H1 (cell line): Measurements from ENCODE around the gene GPR61. TPM values are rescaled to one million over a fixed set of nuclear protein-coding genes. Genes with fewer than 3 reads are reported as not detected.

Experiments
- CTCF ChIA-PET: fragments of 300-600 bp; sonication (Branson Sonifier 250); formaldehyde crosslinking; loops from one replicate; lab custom pipeline; 2021; ENCODE audit not compliant: partially characterized antibody; lab: Charles Lee
- POLR2A ChIA-PET: fragments of 300-600 bp; sonication (Branson Sonifier 250); formaldehyde crosslinking; loops from one replicate; lab custom pipeline; 2021; ENCODE audit warnings: inconsistent platforms; ENCODE audit not compliant: partially characterized antibody; lab: Charles Lee
- DNase-seq, 2 experiments: peaks; one replicate each; pipeline versions ENCODE4 v3.0.0 to v3.0.0-alpha.2; 2010 to 2022; ENCODE audit warnings: low spot score in 2 of 2, low read depth in 1 of 2, mixed read lengths in 1 of 2
- FAIRE-seq: peaks from 2 replicates; lab custom pipeline; 2011; peaks lifted over from hg19 to GRCh38; lab: Jason Lieb, UNC
- H2AFZ ChIP-seq: 2 replicates; pipeline ENCODE4 v1.8.1; 2012; ENCODE audit warnings: low read length, inconsistent platforms
- H2AK5ac ChIP-seq: 2 replicates; pipeline ENCODE4 v1.6.1; 2013; ENCODE audit warnings: low read depth, low read length
- H2BK120ac ChIP-seq: replicated peaks from 2 replicates; pipeline ENCODE3; 2013; ENCODE audit warnings: low read depth, low read length, inconsistent platforms
- H2BK12ac ChIP-seq: 2 replicates; pipeline ENCODE4 v1.6.1; 2013; ENCODE audit warnings: low read depth, low read length
- H2BK15ac ChIP-seq: 2 replicates; pipeline ENCODE4 v1.6.1; 2013; ENCODE audit warnings: low read length
- H2BK20ac ChIP-seq: 2 replicates; pipeline ENCODE4 v1.6.1; 2013; ENCODE audit warnings: low read length
- H2BK5ac ChIP-seq: 2 replicates; pipeline ENCODE4 v1.6.1; 2013; ENCODE audit warnings: low read depth, low read length
- H3K14ac ChIP-seq: 2 replicates; pipeline ENCODE4 v1.6.1; 2013; ENCODE audit warnings: inconsistent platforms; ENCODE audit not compliant: insufficient read length
- H3K18ac ChIP-seq: 2 replicates; pipeline ENCODE4 v1.6.1; 2013; ENCODE audit warnings: low read length; ENCODE audit errors: extremely low read depth
- H3K23ac ChIP-seq: 2 replicates; pipeline ENCODE4 v1.6.1; 2013; ENCODE audit warnings: inconsistent platforms; ENCODE audit not compliant: insufficient read length
- H3K23me2 ChIP-seq: 2 replicates; pipeline ENCODE4 v1.6.1; 2013; ENCODE audit warnings: low read depth, low read length
- H3K27ac ChIP-seq: 2 replicates; pipeline ENCODE4 v1.6.1; 2011; ENCODE audit warnings: low read depth, low read length, inconsistent platforms
- H3K27me3 ChIP-seq, 4 experiments: replicated peaks in 1 of 4; 1 replicate in 1 of 4; 2 replicates in 3 of 4; pipeline versions ENCODE4 v1.6.1 to v1.8.1; 2011 to 2013; ENCODE audit warnings: low read length in 3 of 4, mild to moderate bottlenecking in 3 of 4, inconsistent platforms in 2 of 4, mixed read lengths in 2 of 4, moderate library complexity in 1 of 4; ENCODE audit not compliant: control insufficient read depth in 3 of 4, insufficient read depth in 3 of 4; ENCODE audit errors: extremely low read depth in 1 of 4
- H3K36me3 ChIP-seq, 4 experiments: 2 replicates each; pipeline versions ENCODE4 v1.6.1 to v1.8.1; 2011 to 2013; ENCODE audit warnings: mild to moderate bottlenecking in 4 of 4, low read length in 3 of 4, moderate library complexity in 2 of 4, control low read depth in 1 of 4, inconsistent platforms in 1 of 4; ENCODE audit not compliant: insufficient read depth in 4 of 4, control insufficient read depth in 2 of 4
- H3K4ac ChIP-seq: replicated peaks from 2 replicates; pipeline ENCODE3; 2013; ENCODE audit warnings: low read length, low read depth, mixed read lengths, inconsistent platforms; ENCODE audit not compliant: insufficient read length
- H3K4me1 ChIP-seq, 4 experiments: replicated peaks in 1 of 4; 1 replicate in 1 of 4; 2 replicates in 3 of 4; pipeline versions ENCODE4 v1.6.1 to v1.8.1; 2011 to 2013; ENCODE audit warnings: low read length in 3 of 4, inconsistent platforms in 2 of 4, mixed read lengths in 1 of 4; ENCODE audit not compliant: insufficient read depth in 4 of 4, control insufficient read depth in 3 of 4
- H3K4me2 ChIP-seq, 2 experiments: 2 replicates each; pipeline versions ENCODE4 v1.6.1 to v1.8.1; 2011 to 2013; ENCODE audit warnings: low read depth in 2 of 2, low read length in 2 of 2, control low read depth in 1 of 2, inconsistent platforms in 1 of 2, mild to moderate bottlenecking in 1 of 2; ENCODE audit not compliant: insufficient read depth in 1 of 2
- H3K4me3 ChIP-seq, 4 experiments: fragments of 200-600, 300-600 bp in 1 of 4; sonication (generic), shearing (Covaris generic), sonication (Bioruptor Twin) in 1 of 4; 2 replicates each; pipeline versions ENCODE4 v1.5.1 to v1.8.1; 2011 to 2016; ENCODE audit warnings: low read length in 4 of 4, low read depth in 3 of 4, control low read depth in 2 of 4, inconsistent platforms in 2 of 4, mild to moderate bottlenecking in 2 of 4, mixed read lengths in 1 of 4, moderate library complexity in 1 of 4; ENCODE audit not compliant: insufficient read depth in 2 of 4; ENCODE audit errors: extremely low read depth in 1 of 4
- H3K56ac ChIP-seq: replicated peaks from 2 replicates; pipeline ENCODE3; 2013; ENCODE audit warnings: low read depth, mild to moderate bottlenecking, mixed read lengths, low read length, inconsistent platforms; ENCODE audit not compliant: insufficient read length
- H3K79me1 ChIP-seq: 2 replicates; pipeline ENCODE4 v1.6.1; 2013; ENCODE audit warnings: low read depth, low read length, control low read depth
- H3K79me2 ChIP-seq, 2 experiments: 2 replicates each; pipeline versions ENCODE4 v1.6.1 to v1.8.1; 2012 to 2013; ENCODE audit warnings: low read length in 2 of 2, mild to moderate bottlenecking in 2 of 2, inconsistent platforms in 1 of 2; ENCODE audit not compliant: insufficient read depth in 2 of 2, control insufficient read depth in 1 of 2
- H3K9ac ChIP-seq, 4 experiments: replicated peaks in 1 of 4; 1 replicate in 1 of 4; 2 replicates in 3 of 4; pipeline versions ENCODE4 v1.6.1 to v1.8.1; 2011 to 2013; ENCODE audit warnings: low read depth in 3 of 4, low read length in 3 of 4, control low read depth in 2 of 4, mild to moderate bottlenecking in 2 of 4, moderate library complexity in 2 of 4, inconsistent platforms in 1 of 4; ENCODE audit errors: extremely low read depth in 1 of 4
- H3K9me3 ChIP-seq, 2 experiments: 2 replicates each; pipeline versions ENCODE4 v1.6.1 to v1.8.1; 2012 to 2013; ENCODE audit warnings: mild to moderate bottlenecking in 2 of 2, moderate library complexity in 2 of 2, control low read depth in 1 of 2, inconsistent platforms in 1 of 2, low read depth in 1 of 2, low read length in 1 of 2, mixed read lengths in 1 of 2; ENCODE audit not compliant: insufficient read depth in 2 of 2
- H4K20me1 ChIP-seq, 2 experiments: replicated peaks in 1 of 2; 2 replicates each; pipeline versions ENCODE3 to v1.8.1; 2011 to 2013; ENCODE audit warnings: inconsistent platforms in 2 of 2, low read length in 2 of 2, mild to moderate bottlenecking in 1 of 2; ENCODE audit not compliant: insufficient read depth in 2 of 2, control insufficient read depth in 1 of 2
- H4K5ac ChIP-seq: 2 replicates; pipeline ENCODE4 v1.6.1; 2013; ENCODE audit warnings: low read length, low read depth, mixed read lengths, inconsistent platforms; ENCODE audit not compliant: insufficient read length
- H4K8ac ChIP-seq: 2 replicates; pipeline ENCODE4 v1.8.0; 2013; ENCODE audit warnings: mild to moderate bottlenecking, moderate library complexity, low read length, inconsistent platforms; ENCODE audit not compliant: insufficient read depth; ENCODE audit errors: extremely low read depth
- H4K91ac ChIP-seq: replicated peaks from 2 replicates; pipeline ENCODE3; 2013; ENCODE audit warnings: low read length, mixed read lengths, inconsistent platforms; ENCODE audit not compliant: insufficient read length
- CBX8 ChIP-seq: fragments of 300-800, 300-1000 bp; sonication (generic); IDR thresholded peaks from 2 replicates; pipeline ENCODE4 v1.7.1; 2016; ENCODE audit warnings: low read depth, low read length, borderline replicate concordance
- CEBPB ChIP-seq: IDR thresholded peaks from 2 replicates; pipeline ENCODE4 v1.6.1; 2012; ENCODE audit warnings: low read depth, low read length
- E2F6 ChIP-seq: IDR thresholded peaks from 2 replicates; pipeline ENCODE4 v1.6.1; 2012; ENCODE audit warnings: inconsistent platforms
- KDM1A ChIP-seq: fragments of 200-600, 300-600 bp; sonication (generic); IDR thresholded peaks from 2 replicates; pipeline ENCODE4 v1.7.1; 2016; ENCODE audit warnings: mild to moderate bottlenecking, low read length, borderline replicate concordance
- NRF1 ChIP-seq: IDR thresholded peaks from 2 replicates; pipeline ENCODE4 v1.6.1; 2011; ENCODE audit warnings: mild to moderate bottlenecking, low read depth, low read length, improper control_type of control experiment
- RXRA ChIP-seq: IDR thresholded peaks from 2 replicates; pipeline ENCODE4 v1.6.1; 2011; ENCODE audit warnings: low read depth, mild to moderate bottlenecking, low read length, moderate library complexity; ENCODE audit not compliant: insufficient read depth
- WGBS, 2 experiments: shearing (Covaris generic) in 1 of 2; methylation state at CpG; one replicate each; pipeline versions ENCODE4 v1.1.6 to v1.1.7; 2013 to 2015; ENCODE audit warnings: low lambda C conversion rate in 2 of 2, mixed read lengths in 2 of 2, inconsistent platforms in 1 of 2, low coverage in 1 of 2, missing lambda C conversion rate in 1 of 2; ENCODE audit not compliant: insufficient replicate concordance in 2 of 2, insufficient coverage in 1 of 2, insufficient read length in 1 of 2; ENCODE audit errors: extremely low coverage in 1 of 2, missing lambda C conversion rate in 1 of 2; 5-methylcytosine and 5-hydroxymethylcytosine counted together
- polyA plus RNA-seq, 7 experiments: library from polyadenylated mRNA; depleted of rRNA in 3 of 7; stranded (reverse) in 5 of 7; unstranded in 2 of 7; fragments of >200 nt in 5 of 7; fragments of 200-250 nt in 2 of 7; gene quantifications; 1 replicate in 5 of 7; 2 replicates in 1 of 7; 4 replicates in 1 of 7; pipeline versions ENCODE4 v1.2.1 to v1.2.3, GENCODE V29; 2011 to 2013; ENCODE audit warnings: missing spikeins in 2 of 7, mixed read lengths in 2 of 7
- total RNA-seq: library from RNA; stranded (reverse); fragmentation: NEBNext Ultra II Directional; extraction: Animal tissue kit (Norgen Biotek cat#: 25700); gene quantifications from 2 replicates; pipeline ENCODE4 v1.2.1, GENCODE V29; 2021

The GPR61 gene
- total and polyA plus RNA-seq, 2 of the 8 experiments (the other 6 are each of a cell fraction or from before 2014, with no cell fraction given) = 0.41 to 0.53 TPM

GRCh38 chr1:109570414-109570813, 30.7 kb downstream of the GPR61 start:
- Histone ChIP-seq H4K20me1 (peaks cover 2 to 4% of the 10 kb centered on the region in 2 experiments), H2AFZ (no peak overlapping the region), H3K4me3 (no peak overlapping the region), H3K27me3 (no peaks in the 10 kb centered on the region), H3K23me2 (no peaks in the 10 kb centered on the region; the same call in 1 of the 2 replicates), H3K14ac (no peak overlapping the region), H4K91ac (no peak overlapping the region), H3K18ac (no peak overlapping the region), H3K23ac (no peak overlapping the region), H2BK20ac (no peak overlapping the region), H3K4me1 (peaks cover 2 to 14% (median 6%) of the 10 kb centered on the region in 4 experiments; a peak in 5 of 7 replicates), H4K8ac (no peak overlapping the region), H3K27ac (no peak overlapping the region), H2AK5ac (no peak overlapping the region), H3K36me3 (peaks cover 0 to 7% (median 0%) of the 10 kb centered on the region in 4 experiments; a peak in 1 of 8 replicates), H4K5ac (no peak overlapping the region), H3K56ac (no peak overlapping the region), H2BK120ac (no peak overlapping the region), H2BK5ac (no peak overlapping the region), H2BK12ac (no peak overlapping the region), H3K79me1 (no peaks in the 10 kb centered on the region; the same call in 1 of the 2 replicates), H3K9ac (no peak overlapping the region), H3K9me3 (no peaks in the 10 kb centered on the region), H2BK15ac (no peak overlapping the region), H3K4me2 (peak overlapping the region; percentile 10 to 17; a peak in 1 of 4 replicates), H3K79me2 (peaks cover 8 to 77% of the 10 kb centered on the region in 2 experiments; a peak in 3 of 4 replicates), H3K4ac (no peak overlapping the region)
- TF ChIP-seq NRF1 (no peak), RXRA (no peak), E2F6 (no peak), KDM1A (no peak), CEBPB (0 out of 2 replicates have a peak, but pooled peaks have one; percentile 27), CBX8 (no peak)
- CTCF ChIA-PET = interaction anchor here (0.6 to 1.6 kb wide), 12 partner anchors 10 to 204 kb away, joined by 3 to 5 read pairs (median 3); partner anchors contain the start of gene GNAI3
- DNase-seq = no peak
- POLR2A ChIA-PET = interaction anchor here (0.7 to 1.1 kb wide), 5 partner anchors 15 to 42 kb away, joined by 3 to 4 read pairs (median 3); no protein-coding TSS in a partner anchor
- no peak for FAIRE-seq
- 52% methylated on average over 3 of the region's 3 CpGs; no CpG with 5 or more reads in 1 of the 2 experiments for WGBS, 2 experiments
